H1 (cell line): Measurements from ENCODE around the gene SH3GL2. TPM values are rescaled to one million over a fixed set of nuclear protein-coding genes. Genes with fewer than 3 reads are reported as not detected.

Source experiments
- EP300 ChIP-seq, 2 experiments: IDR thresholded peaks; 1 replicate in 1 of 2; 2 replicates in 1 of 2; pipeline ENCODE4 v1.6.1; 2011 to 2012; ENCODE audit warnings: low read depth in 2 of 2, low read length in 2 of 2, mild to moderate bottlenecking in 2 of 2, borderline replicate concordance in 1 of 2, inconsistent platforms in 1 of 2, moderate library complexity in 1 of 2
- HDAC6 ChIP-seq: IDR thresholded peaks from one replicate; pipeline ENCODE4 v1.7.1; 2012; ENCODE audit warnings: low read depth, mild to moderate bottlenecking, inconsistent platforms, low read length, moderate library complexity
- JUND ChIP-seq: IDR thresholded peaks from 2 replicates; pipeline ENCODE4 v1.6.1; 2011; ENCODE audit warnings: mild to moderate bottlenecking, improper control_type of control experiment, low read length
- MAX ChIP-seq: IDR thresholded peaks from 2 replicates; pipeline ENCODE4 v1.6.1; 2012; ENCODE audit warnings: inconsistent platforms
- NRF1 ChIP-seq: IDR thresholded peaks from 2 replicates; pipeline ENCODE4 v1.6.1; 2011; ENCODE audit warnings: mild to moderate bottlenecking, low read depth, low read length, improper control_type of control experiment
- RXRA ChIP-seq: IDR thresholded peaks from 2 replicates; pipeline ENCODE4 v1.6.1; 2011; ENCODE audit warnings: low read depth, mild to moderate bottlenecking, low read length, moderate library complexity; ENCODE audit not compliant: insufficient read depth
- SIX5 ChIP-seq: IDR thresholded peaks from 2 replicates; pipeline ENCODE4 v1.6.1; 2011; ENCODE audit warnings: mild to moderate bottlenecking, low read depth, low read length
- polyA plus RNA-seq, 7 experiments: library from polyadenylated mRNA; depleted of rRNA in 3 of 7; stranded (reverse) in 5 of 7; unstranded in 2 of 7; fragments of >200 nt in 5 of 7; fragments of 200-250 nt in 2 of 7; gene quantifications; 1 replicate in 5 of 7; 2 replicates in 1 of 7; 4 replicates in 1 of 7; pipeline versions ENCODE4 v1.2.1 to v1.2.3, GENCODE V29; 2011 to 2013; ENCODE audit warnings: missing spikeins in 2 of 7, mixed read lengths in 2 of 7
- total RNA-seq: library from RNA; stranded (reverse); fragmentation: NEBNext Ultra II Directional; extraction: Animal tissue kit (Norgen Biotek cat#: 25700); gene quantifications from 2 replicates; pipeline ENCODE4 v1.2.1, GENCODE V29; 2021

The SH3GL2 gene
- total and polyA plus RNA-seq, 2 of the 8 experiments (the other 6 are each of a cell fraction or from before 2014, with no cell fraction given), result 4.7 to 5.3 TPM

GRCh38 chr9:17829812-17830385, 251.0 kb downstream of the SH3GL2 start (continued):
- TF ChIP-seq HDAC6 (no peak), MAX (no peak), NRF1 (no peak), EP300 (IDR thresholded peaks at IDR 0.05; ENCODE audit: borderline replicate concordance in 1 of 2, low read depth in 2 of 2, low read length in 2 of 2) (no peak), JUND (no peak), RXRA (no peak), SIX5 (no peak)
